ENCODE results near the gene CLDN5.

The CLDN5 gene

GRCh38 chr22:19478901-19479354 lies 45.3 kb downstream of the CLDN5 start, which contains the start of gene UFD1:
UFD1 (minus strand) TSS chr22:19479193; CDS start chr22:19479085, 108 bp downstream.
- peak; percentile 65 to 85 (median 75) for DNase-seq

GRCh38 chr22:19478045-19478900 lies 45.9 kb downstream of the CLDN5 start:
- DNase-seq: peak in 3 of 5 donors; percentile 9 to 13 (median 11)

GRCh38 chr22:19477321-19478044 lies 46.7 kb downstream of the CLDN5 start:
- peak in 1 of 5 donors; percentile 12 for DNase-seq

- no peak for DNase-seq
These were observed 48.2 kb downstream of the CLDN5 start for GRCh38 chr22:19476023-19476422.

- no peak for DNase-seq
These were observed 50.6 kb downstream of the CLDN5 start for GRCh38 chr22:19473578-19473977.

All from T-helper 1 cell (primary cell).